Endodermal cell (in vitro differentiated cells): ENCODE results near the gene TTLL10. TPM values are rescaled to one million over a fixed set of nuclear protein-coding genes. Genes with fewer than 3 reads are reported as not detected.

Experiments
- DNase-seq: peaks from one replicate; pipeline ENCODE4 v3.0.0-alpha.2; 2017
- H3K27ac ChIP-seq: 2 replicates; pipeline ENCODE4 v1.5.1; 2013; ENCODE audit warnings: mild to moderate bottlenecking, low read depth, low read length, moderate library complexity
- H3K27me3 ChIP-seq: 2 replicates; pipeline ENCODE4 v1.6.1; 2013; ENCODE audit warnings: mild to moderate bottlenecking, low read length, moderate library complexity; ENCODE audit not compliant: insufficient read depth, control insufficient read depth, poor library complexity, severe bottlenecking
- H3K36me3 ChIP-seq: 2 replicates; pipeline ENCODE4 v1.7.0; 2013; ENCODE audit warnings: mild to moderate bottlenecking, low read length, moderate library complexity; ENCODE audit not compliant: control insufficient read depth, insufficient read depth
- H3K4me1 ChIP-seq: one replicate; pipeline ENCODE4 v1.7.0; 2013; ENCODE audit warnings: low read length; ENCODE audit not compliant: control insufficient read depth, insufficient read depth
- H3K4me3 ChIP-seq: 2 replicates; pipeline ENCODE4 v1.5.1; 2013; ENCODE audit warnings: mild to moderate bottlenecking, low read length, moderate library complexity
- H3K9ac ChIP-seq: 2 replicates; pipeline ENCODE4 v1.6.1; 2013; ENCODE audit warnings: mild to moderate bottlenecking, low read length, moderate library complexity; ENCODE audit not compliant: poor library complexity, severe bottlenecking; ENCODE audit errors: extremely low read depth
- H3K9me3 ChIP-seq: 2 replicates; pipeline ENCODE4 v1.6.1; 2013; ENCODE audit warnings: mild to moderate bottlenecking, low read length, moderate library complexity; ENCODE audit not compliant: control insufficient read depth
- H3K27ac Mint-ChIP-seq: 2 replicates; pipeline ENCODE4 v1.8.0; 2020; ENCODE audit warnings: mixed read lengths
- H3K27me3 Mint-ChIP-seq: 2 replicates; pipeline ENCODE4 v1.8.0; 2021; ENCODE audit warnings: mild to moderate bottlenecking, mixed read lengths; ENCODE audit not compliant: insufficient read depth
- H3K36me3 Mint-ChIP-seq: 2 replicates; pipeline ENCODE4 v1.8.0; 2020; ENCODE audit warnings: low read depth, mixed read lengths
- H3K4me1 Mint-ChIP-seq: 2 replicates; pipeline ENCODE4 v1.8.0; 2020; ENCODE audit warnings: mixed read lengths
- H3K4me3 Mint-ChIP-seq: 2 replicates; pipeline ENCODE4 v1.8.0; 2020; ENCODE audit warnings: mild to moderate bottlenecking, moderate library complexity, mixed read lengths
- H3K9me3 Mint-ChIP-seq: 2 replicates; pipeline ENCODE4 v1.8.0; 2020; ENCODE audit warnings: mild to moderate bottlenecking, mixed read lengths
- CTCF ChIP-seq: fragments of 200-600 bp; sonication (generic); conservative IDR thresholded peaks from 2 replicates; pipeline ENCODE4 v1.5.0; 2021; ENCODE audit warnings: antibody characterized with exemption, mild to moderate bottlenecking
- WGBS, 2 experiments: methylation state at CpG; one replicate each; pipeline versions ENCODE4 v1.1.5 to v1.1.7; 2013; ENCODE audit warnings: missing lambda C conversion rate in 2 of 2, mixed read lengths in 1 of 2; ENCODE audit not compliant: insufficient coverage in 1 of 2, insufficient read length in 1 of 2; 5-methylcytosine and 5-hydroxymethylcytosine counted together
- total RNA-seq, 2 donors: library from RNA; stranded (reverse); fragmentation: NEBNext Ultra II Directional in 1 of 2; extraction: Animal tissue kit (Norgen Biotek cat#: 25700) in 1 of 2; gene quantifications; 2 replicates in 1 of 2; 3 replicates in 1 of 2; pipeline ENCODE4 v1.2.1, GENCODE V29; 2021

TTLL10 gene
- total RNA-seq, 2 donors from 2014 or later = 0.93 to 1.2 TPM

- Histone ChIP-seq H3K9ac (no peak overlapping the region), H3K36me3 (no peaks in the 10 kb centered on the region), H3K4me1 (no peaks in the 10 kb centered on the region), H3K9me3 (no peaks in the 10 kb centered on the region), H3K27me3 (no peaks in the 10 kb centered on the region), H3K27ac (no peak overlapping the region), H3K4me3 (no peak overlapping the region)
- no peak for TF ChIP-seq CTCF
- no peak for DNase-seq
- Mint-ChIP-seq H3K4me1 (peaks cover 5% of the 10 kb centered on the region), H3K36me3 (peaks cover 10% of the 10 kb centered on the region), H3K4me3 (no peak overlapping the region), H3K27me3 (no peaks in the 10 kb centered on the region), H3K9me3 (peaks cover 2% of the 10 kb centered on the region), H3K27ac (no peak overlapping the region)
- WGBS, 2 experiments = 93 to 95% methylated on average over 11 to 19 of the region's 19 CpGs
Measured at GRCh38 chr1:1238702-1239178, 65.1 kb downstream of the TTLL10 start.

DNA sequence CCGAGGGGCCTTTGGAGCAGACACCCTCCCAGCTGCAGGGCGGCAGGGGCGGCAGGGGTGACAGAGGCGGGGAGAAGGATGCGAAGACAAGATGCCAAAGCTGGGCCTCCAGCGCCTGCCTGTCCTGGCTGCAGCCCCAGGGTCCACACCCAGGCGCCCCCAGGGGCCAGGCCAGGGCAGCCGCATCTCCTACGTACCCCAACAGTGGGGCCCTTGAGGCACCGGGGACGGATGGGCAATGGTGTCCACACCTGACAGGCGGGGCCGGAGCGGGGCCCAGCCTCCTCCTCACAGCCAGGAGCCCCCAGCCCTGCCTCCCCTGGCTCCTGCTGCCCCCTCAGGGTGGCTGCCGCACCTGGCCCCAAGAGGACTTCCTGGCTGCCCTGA, 65.5 kb downstream of the TTLL10 start:
- Histone ChIP-seq H3K4me3 (no peak overlapping the region), H3K36me3 (no peaks in the 10 kb centered on the region), H3K27ac (no peak overlapping the region), H3K4me1 (no peaks in the 10 kb centered on the region), H3K9me3 (no peaks in the 10 kb centered on the region), H3K27me3 (no peaks in the 10 kb centered on the region), H3K9ac (no peak overlapping the region)
- WGBS, 2 experiments = 86 to 100% methylated on average over 6 to 15 of the region's 15 CpGs
- H3K9me3 Mint-ChIP-seq = no peaks in the 10 kb centered on the region
- H3K27me3 Mint-ChIP-seq = no peaks in the 10 kb centered on the region
- no peak overlapping the region for H3K27ac Mint-ChIP-seq
- peaks cover under 1% of the 10 kb centered on the region for H3K4me1 Mint-ChIP-seq
- no peak overlapping the region for H3K4me3 Mint-ChIP-seq
- H3K36me3 Mint-ChIP-seq = peaks cover 5% of the 10 kb centered on the region
- TF ChIP-seq CTCF = peak; percentile 29
- no peak for DNase-seq

DNA sequence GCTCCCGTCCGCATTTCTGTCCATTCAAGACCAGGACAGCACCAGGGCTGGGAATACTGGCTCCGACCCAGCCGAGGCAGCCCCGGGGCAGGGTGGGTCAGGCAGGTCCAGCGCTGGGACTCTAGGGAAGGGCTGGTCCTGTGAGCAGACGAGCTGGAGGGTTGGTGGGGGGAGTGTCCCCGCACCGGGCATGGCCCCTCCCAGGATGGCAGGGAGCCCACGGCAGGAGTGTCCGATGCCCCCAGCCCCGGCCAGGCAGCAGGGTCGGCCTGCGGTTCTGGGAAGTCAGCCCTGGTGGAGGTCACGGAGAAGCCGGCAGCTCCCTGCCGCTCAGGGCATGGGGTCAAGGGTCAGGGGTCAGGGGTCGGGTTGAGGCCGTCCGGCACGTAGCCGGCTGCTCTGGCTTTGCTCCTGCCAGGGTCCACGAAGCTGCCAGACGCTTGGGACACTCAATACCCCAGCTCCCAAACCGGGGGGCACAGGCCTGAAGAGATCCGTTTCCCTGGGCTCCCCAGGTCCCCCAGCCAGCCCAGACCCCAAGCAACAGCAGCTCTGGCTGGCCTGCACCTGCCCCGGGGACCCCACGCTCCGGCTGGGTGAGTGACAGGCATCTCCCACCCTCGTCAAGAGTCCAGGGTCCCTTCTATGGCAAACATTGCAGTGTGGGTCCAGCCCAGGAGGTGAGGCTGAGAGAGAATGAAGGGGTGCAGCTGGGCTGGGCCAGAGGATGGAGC, 66.1 kb downstream of the TTLL10 start:
- no peaks in the 10 kb centered on the region for H3K4me1 Mint-ChIP-seq
- H3K27me3 Mint-ChIP-seq = no peaks in the 10 kb centered on the region
- no peaks in the 10 kb centered on the region for H3K9me3 ChIP-seq
- H3K9me3 Mint-ChIP-seq = no peaks in the 10 kb centered on the region
- H3K4me3 Mint-ChIP-seq = no peak overlapping the region
- no peak for DNase-seq
- H3K36me3 ChIP-seq = no peaks in the 10 kb centered on the region
- no peak overlapping the region for H3K4me3 ChIP-seq
- no peaks in the 10 kb centered on the region for H3K4me1 ChIP-seq
- no peak for TF ChIP-seq CTCF
- WGBS, 2 experiments = 87 to 88% methylated on average over 19 to 30 of the region's 30 CpGs
- H3K36me3 Mint-ChIP-seq = no peaks in the 10 kb centered on the region
- H3K27ac Mint-ChIP-seq = no peak overlapping the region
- no peak overlapping the region for H3K27ac ChIP-seq
- no peaks in the 10 kb centered on the region for H3K27me3 ChIP-seq
- H3K9ac ChIP-seq = no peak overlapping the region
